SK-N-SH (cell line): Measurements from ENCODE around the gene ALDH3A1. TPM values are rescaled to one million over a fixed set of nuclear protein-coding genes. Genes with fewer than 3 reads are reported as not detected.

Source experiments
- CTCF ChIA-PET: fragments of 300-600, 350-600 bp; formaldehyde crosslinking; extraction: SDS; loops from one replicate; lab custom pipeline; 2021; lab: Yijun Ruan, JAX
- POLR2A ChIA-PET: fragments of 350-600 bp; sonication (Branson Sonifier 250); formaldehyde crosslinking; extraction: SDS; loops from one replicate; lab custom pipeline; 2020; ENCODE audit warnings: antibody characterized with exemption, inconsistent platforms; lab: Yijun Ruan, JAX
- DNase-seq: peaks from one replicate; pipeline ENCODE4 v3.0.0; 2012
- H2AFZ ChIP-seq: fragments of 200-600 bp; sonication (generic); 2 replicates; pipeline ENCODE4 v1.8.1; 2016; ENCODE audit warnings: antibody characterized with exemption, mild to moderate bottlenecking, low read depth
- H3F3A ChIP-seq: fragments of 200-600 bp; sonication (generic); replicated peaks from 2 replicates; pipeline ENCODE3; 2016; ENCODE audit warnings: antibody characterized with exemption, mild to moderate bottlenecking; ENCODE audit not compliant: insufficient read depth
- H3K27ac ChIP-seq, 2 experiments: fragments of 200-500 bp in 1 of 2; fragments of 200-600 bp in 1 of 2; sonication (Bioruptor generic) in 1 of 2; sonication (generic), shearing (Covaris generic) in 1 of 2; 2 replicates each; pipeline versions ENCODE4 v1.5.1 to v1.6.1; 2014 to 2016; ENCODE audit warnings: low read depth in 2 of 2, inconsistent platforms in 1 of 2, low read length in 1 of 2, mild to moderate bottlenecking in 1 of 2, mixed read lengths in 1 of 2
- H3K27me3 ChIP-seq: fragments of 200-600 bp; sonication (generic), shearing (Covaris generic); 2 replicates; pipeline ENCODE4 v1.6.1; 2016; ENCODE audit warnings: mixed run types; ENCODE audit not compliant: insufficient read depth
- H3K36me3 ChIP-seq, 2 experiments: fragments of 200-500 bp in 1 of 2; fragments of 200-600 bp in 1 of 2; sonication (Bioruptor generic) in 1 of 2; sonication (generic) in 1 of 2; replicated peaks in 1 of 2; 2 replicates each; pipeline versions ENCODE3 to v1.5.1; 2014 to 2016; ENCODE audit warnings: low read length in 1 of 2, mild to moderate bottlenecking in 1 of 2; ENCODE audit not compliant: insufficient read depth in 2 of 2, control insufficient read depth in 1 of 2
- H3K4me1 ChIP-seq, 2 experiments: fragments of 200-500 bp in 1 of 2; fragments of 200-600 bp in 1 of 2; sonication (Bioruptor generic) in 1 of 2; sonication (generic), shearing (Covaris generic) in 1 of 2; 2 replicates each; pipeline versions ENCODE4 v1.5.1 to v1.6.1; 2014 to 2016; ENCODE audit warnings: low read depth in 1 of 2, low read length in 1 of 2, mixed run types in 1 of 2; ENCODE audit not compliant: insufficient read depth in 2 of 2, control insufficient read depth in 1 of 2
- H3K4me2 ChIP-seq: fragments of 200-600 bp; sonication (generic), shearing (Covaris generic); 2 replicates; pipeline ENCODE4 v1.6.1; 2017; ENCODE audit warnings: mixed run types
- H3K4me3 ChIP-seq, 2 experiments: fragments of 200-500 bp in 1 of 2; fragments of 200-600 bp in 1 of 2; sonication (Bioruptor generic) in 1 of 2; sonication (generic), shearing (Covaris generic) in 1 of 2; 2 replicates each; pipeline versions ENCODE4 v1.5.1 to v1.8.1; 2014 to 2016; ENCODE audit warnings: low read depth in 2 of 2, inconsistent platforms in 1 of 2, low read length in 1 of 2, mild to moderate bottlenecking in 1 of 2, mixed read lengths in 1 of 2, moderate library complexity in 1 of 2
- H3K79me2 ChIP-seq: fragments of 200-600 bp; sonication (generic); 2 replicates; pipeline ENCODE4 v1.8.1; 2017; ENCODE audit warnings: mild to moderate bottlenecking; ENCODE audit not compliant: insufficient read depth
- H3K9ac ChIP-seq: fragments of 200-600 bp; sonication (generic); 2 replicates; pipeline ENCODE4 v1.6.1; 2017; ENCODE audit warnings: mixed run types
- H3K9me2 ChIP-seq: fragments of 200-600 bp; sonication (generic); 2 replicates; pipeline ENCODE4 v1.6.1; 2017; ENCODE audit warnings: mixed run types
- H3K9me3 ChIP-seq: fragments of 200-600 bp; sonication (generic); 2 replicates; pipeline ENCODE4 v1.6.1; 2017; ENCODE audit warnings: mixed run types, mild to moderate bottlenecking, moderate library complexity
- H4K20me1 ChIP-seq: fragments of 200-600 bp; sonication (generic); 2 replicates; pipeline ENCODE4 v1.6.1; 2017; ENCODE audit warnings: mild to moderate bottlenecking, mixed run types; ENCODE audit not compliant: insufficient read depth
- FOSL2 ChIP-seq: IDR thresholded peaks from 2 replicates; pipeline ENCODE4 v1.4.0; 2012; ENCODE audit warnings: low read depth, mild to moderate bottlenecking, moderate library complexity, borderline replicate concordance
- FOXJ3 ChIP-seq: sonication (generic); formaldehyde crosslinking; IDR thresholded peaks from 2 replicates; pipeline ENCODE4 v1.5.1; 2020; ENCODE audit warnings: mild to moderate bottlenecking, missing genetic modification reagents
- FOXM1 ChIP-seq: IDR thresholded peaks from 2 replicates; pipeline ENCODE4 v1.4.0; 2012; ENCODE audit warnings: low read depth, mild to moderate bottlenecking
- GABPA ChIP-seq: IDR thresholded peaks from 2 replicates; pipeline ENCODE4 v1.4.0; 2012; ENCODE audit warnings: low read depth, mild to moderate bottlenecking
- MEF2A ChIP-seq: IDR thresholded peaks from 2 replicates; pipeline ENCODE4 v1.4.0; 2012; ENCODE audit warnings: low read depth, borderline replicate concordance
- MXI1 ChIP-seq: IDR thresholded peaks from 2 replicates; pipeline ENCODE4 v1.6.1; 2012; ENCODE audit warnings: mild to moderate bottlenecking, low read depth, low read length, improper control_type of control experiment
- NFIC ChIP-seq: IDR thresholded peaks from 2 replicates; pipeline ENCODE4 v1.4.0; 2012; ENCODE audit warnings: borderline replicate concordance
- RAD21 ChIP-seq: IDR thresholded peaks from 2 replicates; pipeline ENCODE4 v1.6.1; 2012; ENCODE audit warnings: mild to moderate bottlenecking, low read length
- REST ChIP-seq: IDR thresholded peaks from 2 replicates; pipeline ENCODE4 v1.6.1; 2012; ENCODE audit warnings: mild to moderate bottlenecking, low read depth, low read length, moderate library complexity
- RFX5 ChIP-seq: IDR thresholded peaks from 2 replicates; pipeline ENCODE4 v1.6.1; 2012; ENCODE audit warnings: mild to moderate bottlenecking, improper control_type of control experiment, low read length
- RXRA ChIP-seq: IDR thresholded peaks from 2 replicates; pipeline ENCODE4 v1.4.0; 2012; ENCODE audit warnings: low read depth, mild to moderate bottlenecking, borderline replicate concordance
- SIN3A ChIP-seq: IDR thresholded peaks from 2 replicates; pipeline ENCODE4 v1.6.1; 2012; ENCODE audit warnings: low read depth, mild to moderate bottlenecking, low read length, moderate library complexity, borderline replicate concordance
- SMC3 ChIP-seq: IDR thresholded peaks from 2 replicates; pipeline ENCODE4 v1.6.1; 2012; ENCODE audit warnings: low read depth, low read length, improper control_type of control experiment
- TAF1 ChIP-seq: IDR thresholded peaks from 2 replicates; pipeline ENCODE4 v1.6.1; 2012; ENCODE audit warnings: low read depth, mild to moderate bottlenecking, low read length, moderate library complexity, borderline replicate concordance
- WGBS: methylation state at CpG from one replicate; pipeline ENCODE4 v1.1.6; 2017; ENCODE audit warnings: low lambda C conversion rate; 5-methylcytosine and 5-hydroxymethylcytosine counted together
- polyA plus RNA-seq, 3 experiments: library from polyadenylated mRNA; depleted of rRNA; stranded (reverse); fragments of >200 nt; gene quantifications; 2 replicates each; pipeline ENCODE4 v1.2.3, GENCODE V29; 2012
- TF ChIP-seq, protein P1 (sequence below): IDR thresholded peaks from 2 replicates; pipeline ENCODE4 v1.4.0; 2012; ENCODE audit warnings: low read depth, borderline replicate concordance
- TF ChIP-seq, protein P2 (sequence below): IDR thresholded peaks from 2 replicates; pipeline ENCODE4; 2012
- TF ChIP-seq, protein P3 (sequence below): IDR thresholded peaks from 2 replicates; pipeline ENCODE4 v1.4.0; 2012; ENCODE audit warnings: low read depth
- TF ChIP-seq, protein P4 (sequence below): fragments of 200-600 bp; sonication (generic); IDR thresholded peaks from 2 replicates; pipeline ENCODE4 v1.6.1; 2017; ENCODE audit warnings: antibody characterized with exemption, mild to moderate bottlenecking, moderate library complexity

Gene ALDH3A1
- polyA plus RNA-seq, 1 of the 3 experiments (the other 2 are of a cell fraction), result 0.79 TPM

DNA sequence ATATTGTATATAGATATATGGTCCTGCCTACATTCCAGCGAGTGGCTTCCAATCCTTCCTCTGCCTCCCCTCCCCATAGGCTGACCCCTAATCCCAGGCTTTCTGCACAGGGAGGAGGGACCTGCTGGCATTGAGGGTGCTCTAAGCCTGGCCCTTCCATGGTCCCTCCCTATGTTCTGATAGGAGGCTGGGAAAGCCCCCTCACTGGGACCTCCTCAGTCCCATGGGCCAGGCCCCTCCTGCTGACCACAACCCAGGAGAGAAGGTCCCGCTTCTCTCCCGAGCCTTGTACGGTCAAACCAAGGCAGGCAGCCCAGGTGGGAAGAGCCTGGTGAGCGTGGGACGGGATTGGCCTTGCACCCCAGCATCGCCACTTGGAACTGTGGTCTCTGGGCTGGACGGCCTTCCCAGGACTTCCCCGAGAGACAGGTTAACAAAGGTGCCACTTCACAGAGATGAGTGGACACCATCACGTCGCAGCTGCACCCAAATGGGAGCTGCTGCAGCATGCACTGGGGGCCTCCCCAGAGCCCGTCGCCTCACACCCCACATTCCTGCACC is 859 bp downstream of the ALDH3A1 start:
- Histone ChIP-seq H3K4me1 (peaks cover 1 to 6% of the 10 kb centered on the region in 2 experiments; a peak in 3 of 4 replicates), H3K27me3 (no peaks in the 10 kb centered on the region), H3K27ac (no peak overlapping the region), H3K79me2 (no peaks in the 10 kb centered on the region), H4K20me1 (no peaks in the 10 kb centered on the region), H3F3A (no peaks in the 10 kb centered on the region), H3K9ac (no peak overlapping the region), H3K9me2 (no peaks in the 10 kb centered on the region), H2AFZ (no peak overlapping the region), H3K4me3 (no peak overlapping the region), H3K4me2 (no peak overlapping the region), H3K9me3 (no peaks in the 10 kb centered on the region), H3K36me3 (no peaks in the 10 kb centered on the region)
- WGBS, result 86% methylated on average over 7 of the region's 13 CpGs
- ChIA-PET POLR2A (no interaction called here), CTCF (interaction anchor here (0.6 to 3.8 kb wide), 6 partner anchors 9 to 162 kb away, joined by 3 to 25 read pairs (median 4); no protein-coding TSS in a partner anchor)
- DNase-seq, result no peak
- no peak for TF ChIP-seq GABPA
- no peak for TF ChIP-seq RAD21
- TF ChIP-seq, protein P1, sequence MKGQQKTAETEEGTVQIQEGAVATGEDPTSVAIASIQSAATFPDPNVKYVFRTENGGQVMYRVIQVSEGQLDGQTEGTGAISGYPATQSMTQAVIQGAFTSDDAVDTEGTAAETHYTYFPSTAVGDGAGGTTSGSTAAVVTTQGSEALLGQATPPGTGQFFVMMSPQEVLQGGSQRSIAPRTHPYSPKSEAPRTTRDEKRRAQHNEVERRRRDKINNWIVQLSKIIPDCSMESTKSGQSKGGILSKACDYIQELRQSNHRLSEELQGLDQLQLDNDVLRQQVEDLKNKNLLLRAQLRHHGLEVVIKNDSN, result no peak
- no peak for TF ChIP-seq NFIC
- TF ChIP-seq RFX5, result no peak
- TF ChIP-seq SIN3A, result no peak
- TF ChIP-seq, protein P2, sequence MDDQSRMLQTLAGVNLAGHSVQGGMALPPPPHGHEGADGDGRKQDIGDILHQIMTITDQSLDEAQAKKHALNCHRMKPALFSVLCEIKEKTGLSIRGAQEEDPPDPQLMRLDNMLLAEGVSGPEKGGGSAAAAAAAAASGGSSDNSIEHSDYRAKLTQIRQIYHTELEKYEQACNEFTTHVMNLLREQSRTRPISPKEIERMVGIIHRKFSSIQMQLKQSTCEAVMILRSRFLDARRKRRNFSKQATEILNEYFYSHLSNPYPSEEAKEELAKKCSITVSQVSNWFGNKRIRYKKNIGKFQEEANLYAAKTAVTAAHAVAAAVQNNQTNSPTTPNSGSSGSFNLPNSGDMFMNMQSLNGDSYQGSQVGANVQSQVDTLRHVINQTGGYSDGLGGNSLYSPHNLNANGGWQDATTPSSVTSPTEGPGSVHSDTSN, result no peak
- no peak for TF ChIP-seq REST
- no peak for TF ChIP-seq MXI1
- no peak for TF ChIP-seq TAF1
- TF ChIP-seq SMC3, result no peak
- TF ChIP-seq FOXM1, result no peak
- no peak for TF ChIP-seq RXRA
- no peak for TF ChIP-seq FOXJ3
- TF ChIP-seq, protein P3, sequence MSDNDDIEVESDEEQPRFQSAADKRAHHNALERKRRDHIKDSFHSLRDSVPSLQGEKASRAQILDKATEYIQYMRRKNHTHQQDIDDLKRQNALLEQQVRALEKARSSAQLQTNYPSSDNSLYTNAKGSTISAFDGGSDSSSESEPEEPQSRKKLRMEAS, result no peak
- no peak for TF ChIP-seq FOSL2
- TF ChIP-seq, protein P4, sequence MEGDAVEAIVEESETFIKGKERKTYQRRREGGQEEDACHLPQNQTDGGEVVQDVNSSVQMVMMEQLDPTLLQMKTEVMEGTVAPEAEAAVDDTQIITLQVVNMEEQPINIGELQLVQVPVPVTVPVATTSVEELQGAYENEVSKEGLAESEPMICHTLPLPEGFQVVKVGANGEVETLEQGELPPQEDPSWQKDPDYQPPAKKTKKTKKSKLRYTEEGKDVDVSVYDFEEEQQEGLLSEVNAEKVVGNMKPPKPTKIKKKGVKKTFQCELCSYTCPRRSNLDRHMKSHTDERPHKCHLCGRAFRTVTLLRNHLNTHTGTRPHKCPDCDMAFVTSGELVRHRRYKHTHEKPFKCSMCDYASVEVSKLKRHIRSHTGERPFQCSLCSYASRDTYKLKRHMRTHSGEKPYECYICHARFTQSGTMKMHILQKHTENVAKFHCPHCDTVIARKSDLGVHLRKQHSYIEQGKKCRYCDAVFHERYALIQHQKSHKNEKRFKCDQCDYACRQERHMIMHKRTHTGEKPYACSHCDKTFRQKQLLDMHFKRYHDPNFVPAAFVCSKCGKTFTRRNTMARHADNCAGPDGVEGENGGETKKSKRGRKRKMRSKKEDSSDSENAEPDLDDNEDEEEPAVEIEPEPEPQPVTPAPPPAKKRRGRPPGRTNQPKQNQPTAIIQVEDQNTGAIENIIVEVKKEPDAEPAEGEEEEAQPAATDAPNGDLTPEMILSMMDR, result no peak
- TF ChIP-seq MEF2A, result no peak
